K562 (cell line): Measurements from ENCODE around the gene CALML6. TPM values are rescaled to one million over a fixed set of nuclear protein-coding genes. Genes with fewer than 3 reads are reported as not detected.

Source experiments
- ATAC-seq: fragments of 200-7000 bp; cut with Tn5 transposase; 3 replicates; pipeline ENCODE4 v1.9.1; 2020; ENCODE audit warnings: moderate library complexity
- BruUV-seq: library from RNA; stranded (reverse); fragments of 400-500 nt; replicated peaks from 2 replicates; lab custom pipeline; 2021; lab: Mats Ljungman, UMichigan
- CTCF ChIA-PET: fragments of 300-600 bp; formaldehyde crosslinking; extraction: SDS; loops from one replicate; lab custom pipeline; 2021; ENCODE audit warnings: low intra/inter-chr PET ratio; lab: Yijun Ruan, JAX
- POLR2A ChIA-PET: fragments of 300-600, 350-650 bp; sonication (Branson Sonifier 250); formaldehyde crosslinking; extraction: SDS; loops from one replicate; lab custom pipeline; 2021; ENCODE audit warnings: antibody characterized with exemption, inconsistent platforms; lab: Yijun Ruan, JAX
- DNase-seq, 4 experiments: peaks; one replicate each; pipeline versions ENCODE4 v3.0.0 to v3.0.0-alpha.2; 2011 to 2018; ENCODE audit warnings: low spot score in 3 of 4, mixed read lengths in 3 of 4; ENCODE audit errors: extremely low read depth in 1 of 4
- FAIRE-seq: peaks from 2 replicates; lab custom pipeline; 2011; peaks lifted over from hg19 to GRCh38; lab: Jason Lieb, UNC
- H2AFZ ChIP-seq: 2 replicates; pipeline ENCODE4 v1.6.0; 2011; ENCODE audit warnings: low read depth, low read length, control low read depth, inconsistent platforms
- H3K27ac ChIP-seq: fragments of 200-600 bp; 3 replicates; pipeline ENCODE4 v1.8.0; 2011; ENCODE audit warnings: low read depth, mild to moderate bottlenecking, control low read depth, inconsistent platforms, low read length, moderate library complexity, mixed read lengths; ENCODE audit errors: extremely low read depth
- H3K27me3 ChIP-seq, 2 experiments: fragments of 300-600 bp in 1 of 2; 2 replicates in 1 of 2; 3 replicates in 1 of 2; pipeline versions ENCODE4 v1.6.0 to v1.8.0; 2011; ENCODE audit warnings: inconsistent platforms in 2 of 2, low read length in 2 of 2, mild to moderate bottlenecking in 1 of 2, mixed read lengths in 1 of 2, moderate library complexity in 1 of 2; ENCODE audit not compliant: control insufficient read depth in 2 of 2, insufficient read depth in 2 of 2
- H3K36me3 ChIP-seq: fragments of 300-600 bp; 3 replicates; pipeline ENCODE4 v1.8.0; 2011; ENCODE audit warnings: mild to moderate bottlenecking, low read length, inconsistent platforms; ENCODE audit not compliant: control insufficient read depth, insufficient read depth
- H3K4me1 ChIP-seq, 2 experiments: fragments of 200-600 bp in 1 of 2; replicated peaks in 1 of 2; 2 replicates in 1 of 2; 3 replicates in 1 of 2; pipeline versions ENCODE4 v1.5.1 to v1.8.0; 2011; ENCODE audit warnings: inconsistent platforms in 2 of 2, low read length in 2 of 2, mild to moderate bottlenecking in 1 of 2, mixed read lengths in 1 of 2, moderate library complexity in 1 of 2; ENCODE audit not compliant: control insufficient read depth in 2 of 2, insufficient read depth in 2 of 2
- H3K4me2 ChIP-seq: 2 replicates; pipeline ENCODE4 v1.6.1; 2011; ENCODE audit warnings: low read length, control low read depth, inconsistent platforms, mixed read lengths; ENCODE audit not compliant: insufficient read depth
- H3K4me3 ChIP-seq: fragments of 200-600 bp; sonication (generic), shearing (Covaris generic); 2 replicates; pipeline ENCODE4 v1.5.1; 2016; ENCODE audit warnings: control low read depth, inconsistent platforms
- H3K79me2 ChIP-seq: fragments of 200-600 bp; 3 replicates; pipeline ENCODE4 v1.8.0; 2011; ENCODE audit warnings: low read length, inconsistent platforms; ENCODE audit not compliant: control insufficient read depth, insufficient read depth
- H3K9ac ChIP-seq, 2 experiments: 2 replicates each; pipeline versions ENCODE4 v1.6.0 to v1.6.1; 2011; ENCODE audit warnings: low read depth in 2 of 2, low read length in 2 of 2, control low read depth in 1 of 2, inconsistent platforms in 1 of 2, mild to moderate bottlenecking in 1 of 2, mixed read lengths in 1 of 2; ENCODE audit not compliant: insufficient read depth in 1 of 2
- H3K9me1 ChIP-seq: one replicate; pipeline ENCODE4 v1.6.0; 2011; ENCODE audit warnings: inconsistent platforms, mild to moderate bottlenecking, low read length, moderate library complexity; ENCODE audit not compliant: control insufficient read depth, insufficient read depth
- H3K9me3 ChIP-seq: replicated peaks from 2 replicates; pipeline ENCODE4 v1.5.1; 2011; ENCODE audit warnings: low read depth, low read length, inconsistent platforms; ENCODE audit not compliant: control insufficient read depth, insufficient read depth
- H4K20me1 ChIP-seq: replicated peaks from 2 replicates; pipeline ENCODE4 v1.6.1; 2011; ENCODE audit warnings: low read length, inconsistent platforms, mixed read lengths; ENCODE audit not compliant: control insufficient read depth, insufficient read depth
- ESRRA ChIP-seq: fragments of 450-650 bp; IDR thresholded peaks from 2 replicates; pipeline ENCODE4 v1.6.1; 2014; ENCODE audit warnings: low read depth, mild to moderate bottlenecking, moderate library complexity, borderline replicate concordance
- HDAC8 ChIP-seq: fragments of 450-650 bp; IDR thresholded peaks from 2 replicates; pipeline ENCODE4 v1.6.1; 2016; ENCODE audit warnings: mild to moderate bottlenecking, missing genetic modification characterization, moderate library complexity, missing compliant biosample characterization
- MYC ChIP-seq, 2 experiments: fragments of 250-450 bp in 1 of 2; sonication (Bioruptor Pico) in 1 of 2; IDR thresholded peaks; 2 replicates each; pipeline versions ENCODE4 v1.5.1 to v1.6.1; 2012 to 2021; ENCODE audit warnings: low read depth in 2 of 2, borderline replicate concordance in 1 of 2, improper control_type of control experiment in 1 of 2, low read length in 1 of 2, mild to moderate bottlenecking in 1 of 2, moderate library complexity in 1 of 2
- SMARCC2 ChIP-seq: fragments of 450-650 bp; IDR thresholded peaks from 2 replicates; pipeline ENCODE4 v1.6.1; 2017; ENCODE audit warnings: antibody characterized with exemption, moderate library complexity, mild to moderate bottlenecking, low read depth
- ZFP36 ChIP-seq: fragments of 150-350 bp; IDR thresholded peaks from 2 replicates; pipeline ENCODE4 v1.6.1; 2018; ENCODE audit warnings: low read length, low read depth; ENCODE audit not compliant: partially characterized antibody
- WGBS: fragments of 100-300 bp; shearing (Covaris generic); methylation state at CpG from one replicate; pipeline ENCODE4 v1.1.6; 2016; ENCODE audit warnings: low coverage, mixed read lengths; ENCODE audit not compliant: insufficient coverage; ENCODE audit errors: missing lambda C conversion rate; 5-methylcytosine and 5-hydroxymethylcytosine counted together
- in situ Hi-C: fragments of 300-500 bp; cut with MboI; formaldehyde crosslinking; loops from 4 replicates; pipeline ENCODE4 v1.15.0; 2018; ENCODE audit warnings: inconsistent platforms, mixed read lengths
- intact Hi-C: fragments of 100-400 bp; cut with micrococcal nuclease; formaldehyde crosslinking; loops from 2 replicates; pipeline ENCODE4 v1.14.2; 2022
- polyA plus RNA-seq, 8 experiments: library from polyadenylated mRNA; depleted of rRNA in 4 of 8; stranded (reverse) in 5 of 8; unstranded in 3 of 8; fragments of >200 nt; fragmentation: Nextera tagmentation in 2 of 8; fragmentation: Illumina TruSeq in 1 of 8; extraction: Ambion mirVana in 2 of 8; extraction: Trizol in 1 of 8; gene quantifications; 2 replicates each; pipeline versions ENCODE4 v1.2.1 to v1.2.3, GENCODE V29; 2011 to 2014; ENCODE audit warnings: inconsistent platforms in 1 of 8, missing spikeins in 1 of 8
- total RNA-seq, 7 experiments: library from RNA; depleted of rRNA in 6 of 7; stranded (reverse); fragments of >200 nt in 6 of 7; fragmentation: Illumina TruSeq in 2 of 7; extraction: Trizol in 2 of 7; gene quantifications; 2 replicates each; pipeline versions ENCODE4 v1.2.1 to v1.2.3, GENCODE V29; 2011 to 2021; ENCODE audit warnings: low replicate concordance in 1 of 7

CALML6 gene
- total and polyA plus RNA-seq, 9 of the 15 experiments (the other 6 are each of a cell fraction or from before 2014, with no cell fraction given) = 0.14 TPM; not detected in 8

DNA sequence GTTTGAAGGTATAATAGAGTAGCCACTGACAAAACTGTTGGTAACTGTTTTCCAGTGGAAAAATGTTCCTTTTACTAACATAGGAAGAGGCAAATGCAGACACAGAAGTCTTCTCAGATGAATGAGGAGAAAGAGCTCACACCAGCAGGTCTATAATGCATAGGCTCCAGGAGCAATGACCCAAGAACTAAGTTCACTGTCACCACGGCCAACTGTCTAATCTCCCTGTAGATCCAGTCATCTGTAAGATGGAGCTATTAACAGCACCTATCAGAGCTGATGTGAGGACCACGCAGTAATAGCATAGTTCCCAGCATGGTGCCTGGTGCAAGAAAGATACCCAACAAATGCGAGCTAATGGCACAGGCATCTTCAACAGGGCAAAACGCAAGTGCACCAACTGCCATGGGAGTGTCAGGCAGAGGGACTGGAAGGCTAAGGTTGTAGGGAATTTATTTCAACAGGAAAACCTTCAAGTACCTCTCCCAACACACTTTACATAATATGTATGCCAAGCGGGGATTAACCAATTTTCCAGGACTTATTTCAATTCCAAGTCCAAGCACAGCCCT, 37.1 kb upstream of the CALML6 start:
- H3K36me3 ChIP-seq = peaks cover 61% of the 10 kb centered on the region
- H3K9me1 ChIP-seq = peaks cover 22% of the 10 kb centered on the region
- no peak overlapping the region for H3K4me3 ChIP-seq
- no peaks in the 10 kb centered on the region for H3K9me3 ChIP-seq
- no peak for FAIRE-seq
- H3K4me1 ChIP-seq = peaks cover 21 to 32% of the 10 kb centered on the region in 2 experiments; a peak in 4 of 5 replicates
- no peak overlapping the region for H2AFZ ChIP-seq
- H4K20me1 ChIP-seq = peaks cover 66% of the 10 kb centered on the region
- TF ChIP-seq ZFP36 (peak; percentile 9), ESRRA (no peak), HDAC8 (no peak), SMARCC2 (no peak), MYC (IDR thresholded peaks at IDR 0.05; ENCODE audit: low read depth, low read length) (no peak), MYC (CRISPR knock-in tag; IDR thresholded peaks at IDR 0.05; ENCODE audit: borderline replicate concordance, low read depth) (no peak)
- intact Hi-C loops (no loop called here), in situ Hi-C loops (no loop called here)
- ATAC-seq = peak; percentile 59
- CTCF ChIA-PET = no interaction called here
- no peak overlapping the region; a peak in 1 of 4 replicates for H3K9ac ChIP-seq
- no peak for DNase-seq
- H3K4me2 ChIP-seq = no peak overlapping the region
- H3K27me3 ChIP-seq = no peaks in the 10 kb centered on the region
- peaks cover 94% of the 10 kb centered on the region for H3K79me2 ChIP-seq
- POLR2A ChIA-PET = interaction anchor here (0.7 to 1.5 kb wide), 6 partner anchors 9 to 76 kb away, joined by 3 to 12 read pairs (median 3); no protein-coding TSS in a partner anchor
- BruUV-seq = no TSS peak
- H3K27ac ChIP-seq = no peak overlapping the region; the same call in 2 of the 3 replicates
- 52% methylated on average over 5 of the region's 5 CpGs for WGBS
